Heart left ventricle (tissue), 16 donors: ENCODE measurements around the gene SHC4. TPM values are rescaled to one million over a fixed set of nuclear protein-coding genes. Genes with fewer than 3 reads are reported as not detected.

Experiments
- ATAC-seq, 4 donors: fragments of 200-7000 bp; cut with Tn5 transposase; one replicate each; pipeline ENCODE4 v1.9.1; 2020 to 2022; ENCODE audit warnings: moderate library complexity in 4 of 4, mild to moderate bottlenecking in 3 of 4, moderate number of reproducible peaks in 1 of 4
- DNase-seq, 5 donors: peaks; one replicate each; pipeline ENCODE4 v3.0.0-alpha.2; 2020
- H3K27ac ChIP-seq, 12 donors: fragments of 200-600 bp; sonication (generic) in 4 of 12; one replicate each; pipeline versions ENCODE4 v1.5.0 to v1.8.0; 2016 to 2022; ENCODE audit warnings: mild to moderate bottlenecking in 2 of 12
- H3K27me3 ChIP-seq, 9 donors: fragments of 200-600 bp; sonication (generic) in 2 of 9; one replicate each; pipeline versions ENCODE4 v1.5.1 to v1.8.0; 2016 to 2022; ENCODE audit warnings: mild to moderate bottlenecking in 3 of 9
- H3K36me3 ChIP-seq, 9 donors: fragments of 200-600 bp; sonication (generic) in 2 of 9; one replicate each; pipeline versions ENCODE4 v1.5.0 to v1.8.0; 2018 to 2022; ENCODE audit warnings: mild to moderate bottlenecking in 2 of 9
- H3K4me1 ChIP-seq, 12 donors: fragments of 200-600 bp; sonication (generic) in 4 of 12; one replicate each; pipeline versions ENCODE4 v1.5.0 to v1.8.0; 2016 to 2022; ENCODE audit warnings: mild to moderate bottlenecking in 3 of 12
- H3K4me3 ChIP-seq, 12 donors: fragments of 200-600 bp; sonication (generic) in 4 of 12; one replicate each; pipeline versions ENCODE4 v1.5.0 to v1.8.0; 2017 to 2022; ENCODE audit warnings: mild to moderate bottlenecking in 9 of 12, moderate library complexity in 4 of 12
- H3K9me3 ChIP-seq, 12 donors: fragments of 200-600 bp; sonication (generic) in 4 of 12; one replicate each; pipeline versions ENCODE4 v1.5.0 to v1.8.0; 2016 to 2022; ENCODE audit warnings: mild to moderate bottlenecking in 1 of 12
- CTCF ChIP-seq, 12 donors: fragments of 200-600 bp; sonication (generic) in 4 of 12; IDR thresholded peaks; one replicate each; pipeline versions ENCODE4 v1.5.0 to v1.8.0; 2018 to 2022; ENCODE audit warnings: antibody characterized with exemption in 12 of 12, mild to moderate bottlenecking in 5 of 12
- POLR2A ChIP-seq, 2 donors: fragments of 450-650 bp; IDR thresholded peaks; one replicate each; pipeline ENCODE4 v1.6.1; 2017; ENCODE audit warnings: antibody characterized with exemption in 2 of 2, mild to moderate bottlenecking in 2 of 2, moderate library complexity in 2 of 2
- WGBS, 4 donors: extraction: QIAGEN DNeasy Blood & Tissue Kit in 2 of 4; methylation state at CpG; one replicate each; pipeline versions ENCODE4 v1.1.5 to v1.1.7; 2013 to 2018; 5-methylcytosine and 5-hydroxymethylcytosine counted together
- intact Hi-C, 10 donors: fragments of 100-400 bp; cut with DNase I; formaldehyde crosslinking; loops; one replicate each; pipeline versions ENCODE4 v1.11.1 to v1.14.2; 2022
- polyA plus RNA-seq, 2 donors: library from polyadenylated mRNA; stranded (reverse); fragments of 200-250 nt; gene quantifications; one replicate each; pipeline ENCODE4 v1.2.3, GENCODE V29; 2013
- total RNA-seq, 9 donors: library from RNA; depleted of rRNA in 2 of 9; stranded (reverse); fragments of >200 nt in 2 of 9; fragmentation: NEBNext Ultra II Directional in 3 of 9; extraction: Animal tissue kit (Norgen Biotek cat#: 25700) in 3 of 9; gene quantifications; one replicate each; pipeline versions ENCODE4 v1.1.0 to v1.2.4, GENCODE V29; 2016 to 2023
- donor health status: ischemic (EF 13 %, LVEDD 7.1; RV severe dilation, severe dysfunction).
- donor health status: healthy with polysubstance abuse.
- donor health status: DM: no; HTN: yes; CAD: no.
- donor health status: DM: no; HTN: no; CAD: no.
- donor health status: ischemic (EF 25% LVEDD 6.9; RV normal size, moderate dysfunction).
- donor health status: ischemic (EF 25% LVEDD 5.7; RV mildly dilated, moderate dysfunction).
- donor health status: healthy.
- donor health status: DM: yes; HTN: yes; CAD: no.
- donor health status: ischemic (EF 35%, LVEDD 5.7; RV mildly dilated, moderate dysfunction).
- donor health status: nonischemic (EF 11% LVEDD 7.7; RV severe dilation, severe dysfunction).
- donor health status: DM: yes; HTN: yes; CAD: no.
- donor health status: PGD.
- donor health status: ischemic (EF 29% LVEDD 5.4; RV normal size, mild dysfunction).
- donor health status: nonischemic (EF 23%, LVEDD 6.1; RV moderate dilation, normal function).

SHC4 gene
- total and polyA plus RNA-seq, 11 donors: 1.3 to 4.1 (median 2.2) TPM

GRCh38 chr15:48834756-48835155 is 129.0 kb downstream of the SHC4 start:
- WGBS, 4 donors: 85 to 93% (median 90%) methylated on average over 5 of the region's 5 CpGs
- intact Hi-C loops: no loop called here
- Histone ChIP-seq H3K27ac (no peak overlapping the region), H3K4me3 (no peak overlapping the region), H3K27me3 (no peaks in the 10 kb centered on the region), H3K9me3 (peaks cover 0 to 23% (median 11%) of the 10 kb centered on the region in 12 donors), H3K36me3 (no peaks in the 10 kb centered on the region), H3K4me1 (no peaks in the 10 kb centered on the region)
- ATAC-seq: no peak
- TF ChIP-seq POLR2A (IDR thresholded peaks at IDR 0.05): no peak
- DNase-seq: no peak

- Histone ChIP-seq H3K4me1 (no peaks in the 10 kb centered on the region), H3K27me3 (no peaks in the 10 kb centered on the region), H3K4me3 (no peak overlapping the region), H3K36me3 (no peaks in the 10 kb centered on the region), H3K27ac (no peak overlapping the region), H3K9me3 (peaks cover 0 to 23% (median 11%) of the 10 kb centered on the region in 12 donors)
- ATAC-seq (no peak), DNase-seq (no peak)
- TF ChIP-seq POLR2A (IDR thresholded peaks at IDR 0.05): no peak
- TF ChIP-seq CTCF (IDR thresholded peaks at IDR 0.05): no peak
- intact Hi-C loops: no loop called here
Measured at GRCh38 chr15:48833526-48834239, 130.0 kb downstream of the SHC4 start.

- no peaks in the 10 kb centered on the region for H3K36me3 ChIP-seq
- no peak for DNase-seq
- no peak for ATAC-seq
- H3K27ac ChIP-seq: no peak overlapping the region
- H3K9me3 ChIP-seq: peaks cover 0 to 23% (median 11%) of the 10 kb centered on the region in 12 donors
- intact Hi-C loops: no loop called here
- no peak for TF ChIP-seq CTCF (IDR thresholded peaks at IDR 0.05)
- TF ChIP-seq POLR2A (IDR thresholded peaks at IDR 0.05): no peak
- H3K4me1 ChIP-seq: no peaks in the 10 kb centered on the region
- H3K27me3 ChIP-seq: no peaks in the 10 kb centered on the region
- H3K4me3 ChIP-seq: no peak overlapping the region
Measured at GRCh38 chr15:48832648-48833047, 131.1 kb downstream of the SHC4 start.

- TF ChIP-seq POLR2A (IDR thresholded peaks at IDR 0.05) (no peak), CTCF (IDR thresholded peaks at IDR 0.05) (no peak)
- Histone ChIP-seq H3K27ac (no peak overlapping the region), H3K27me3 (no peaks in the 10 kb centered on the region), H3K9me3 (peaks cover 0 to 21% (median 11%) of the 10 kb centered on the region in 12 donors), H3K36me3 (no peaks in the 10 kb centered on the region), H3K4me1 (no peaks in the 10 kb centered on the region), H3K4me3 (no peak overlapping the region)
- intact Hi-C loops: no loop called here
- DNase-seq: no peak
- no peak for ATAC-seq
Measured at GRCh38 chr15:48828906-48829305, 134.8 kb downstream of the SHC4 start.

- Histone ChIP-seq H3K36me3 (no peaks in the 10 kb centered on the region), H3K4me1 (no peaks in the 10 kb centered on the region), H3K27ac (no peak overlapping the region), H3K9me3 (peaks cover 0 to 17% (median 11%) of the 10 kb centered on the region in 12 donors), H3K27me3 (no peaks in the 10 kb centered on the region), H3K4me3 (no peak overlapping the region)
- TF ChIP-seq POLR2A (IDR thresholded peaks at IDR 0.05) (no peak), CTCF (IDR thresholded peaks at IDR 0.05) (no peak)
- 80 to 87% (median 81%) methylated on average over 4 of the region's 4 CpGs for WGBS, 4 donors
- intact Hi-C loops: no loop called here
- ATAC-seq (no peak), DNase-seq (no peak)
Measured at GRCh38 chr15:48828471-48828870, 135.2 kb downstream of the SHC4 start.
